ENCODE measurements around the gene OOEP. TPM values are rescaled to one million over a fixed set of nuclear protein-coding genes. Genes with fewer than 3 reads are reported as not detected.

OOEP gene
- total RNA-seq, 4 donors from 2014 or later: not detected

GRCh38 chr6:73340048-73340447, 29.6 kb downstream of the OOEP start:
- DNase-seq (ENCODE audit: low spot score) (no peak), ATAC-seq (ENCODE audit: low FRiP score) (no peak)
- no peak for TF ChIP-seq CTCF (IDR thresholded peaks at IDR 0.05)

GRCh38 chr6:73339340-73339739, 30.4 kb downstream of the OOEP start:
- DNase-seq (ENCODE audit: low spot score) (no peak), ATAC-seq (ENCODE audit: low FRiP score) (no peak)
- no peak for TF ChIP-seq CTCF (IDR thresholded peaks at IDR 0.05)

- DNase-seq (ENCODE audit: low spot score) (no peak), ATAC-seq (ENCODE audit: low FRiP score) (no peak)
- TF ChIP-seq CTCF (IDR thresholded peaks at IDR 0.05): no peak
These were observed 40.5 kb downstream of the OOEP start for GRCh38 chr6:73329201-73329600.

- DNase-seq (ENCODE audit: low spot score): no peak
- no peak for ATAC-seq (ENCODE audit: low FRiP score)
- no peak for TF ChIP-seq CTCF (IDR thresholded peaks at IDR 0.05)
These were observed 40.9 kb downstream of the OOEP start for GRCh38 chr6:73328790-73329189.

GRCh38 chr6:73325656-73326055, 44.0 kb downstream of the OOEP start:
- ATAC-seq (ENCODE audit: low FRiP score): no peak
- TF ChIP-seq CTCF (IDR thresholded peaks at IDR 0.05): no peak
- DNase-seq (ENCODE audit: low spot score): no peak

- DNase-seq (ENCODE audit: low spot score) (no peak), ATAC-seq (ENCODE audit: low FRiP score) (no peak)
- no peak for TF ChIP-seq CTCF (IDR thresholded peaks at IDR 0.05)
These were observed 46.4 kb downstream of the OOEP start for GRCh38 chr6:73323323-73323722.

Small RNAs within 50 kb of the gene (small RNA-seq; reads per million reads assigned to genes)
- gene RPL39P3: not detected

Other genes with a start within 250 kb of the OOEP start
- gene KHDC1L, start 144.4 kb downstream of the OOEP start, total RNA-seq: not detected
- 1 to 10 TPM in 2 of 4 donors, under 1 TPM in 2; 0.79 to 2.5 (median 1.1) TPM for gene KHDC1, start 106.7 kb downstream of the OOEP start, total RNA-seq
- not detected for gene DPPA5, start 15.6 kb downstream of the OOEP start, total RNA-seq
- not detected for gene KHDC3L, start 7.2 kb downstream of the OOEP start, total RNA-seq
- 10 to 100 TPM in 1 of 4 donors, 1 to 10 TPM in 3; 1.6 to 10.7 (median 1.8) TPM for gene DDX43, start 24.9 kb upstream of the OOEP start, total RNA-seq
- gene CGAS, start 82.4 kb upstream of the OOEP start, total RNA-seq: 10 to 100 TPM in 1 of 4 donors, 1 to 10 TPM in 3; 3.6 to 11.0 (median 6.5) TPM
- gene MTO1, start 91.8 kb upstream of the OOEP start, total RNA-seq: 10 to 100 TPM; 17.7 to 24.7 (median 20.7) TPM
- gene EEF1A1, start 151.1 kb upstream of the OOEP start, total RNA-seq: over 10,000 TPM in 3 of 4 donors, 1,000 to 10,000 TPM in 1; 9,027 to 13,209 (median 10,672) TPM